ENCODE results near the gene MAG. TPM values are rescaled to one million over a fixed set of nuclear protein-coding genes. Genes with fewer than 3 reads are reported as not detected.

MAG gene
- total and polyA plus RNA-seq, 10 of the 15 experiments (the other 5 are each of a cell fraction or from before 2014, with no cell fraction given) = 0.03 to 0.82 (median 0.17) TPM; not detected in 2

- TF ChIP-seq RB1 (IDR thresholded peaks at IDR 0.05; ENCODE audit: borderline replicate concordance) = peak; percentile 20; the same call in 1 of the 2 replicates
- no peak for TF ChIP-seq BRCA1 (IDR thresholded peaks at IDR 0.05; ENCODE audit: low read depth, low read length)
- TF ChIP-seq SUZ12 (IDR thresholded peaks at IDR 0.05; ENCODE audit: unreplicated experiment) = no peak
- TF ChIP-seq RAD21 (IDR thresholded peaks at IDR 0.05; ENCODE audit: insufficient read depth, low read depth, low read length) = no peak
- no peak for TF ChIP-seq CTCF (IDR thresholded peaks at IDR 0.05 in 2 of 3, conservative IDR thresholded peaks at IDR 0.05 in 1 of 3; ENCODE audit: control insufficient read depth in 2 of 3, extremely low read depth in 1 of 3, insufficient read depth in 1 of 3, low read depth in 3 of 3, low read length in 3 of 3)
- TF ChIP-seq NKRF (conservative IDR thresholded peaks at IDR 0.05) = 0 out of 2 replicates have a peak, but pooled peaks have one; percentile 42
- no peak for TF ChIP-seq YBX1 (IDR thresholded peaks at IDR 0.05)
- TF ChIP-seq MEF2B (IDR thresholded peaks at IDR 0.05; ENCODE audit: partially characterized antibody, poor library complexity, severe bottlenecking) = peak; percentile 70
- TF ChIP-seq SMAD1 (IDR thresholded peaks at IDR 0.05; ENCODE audit: low read depth, partially characterized antibody) = peak; percentile 99
- TF ChIP-seq MTA2 (IDR thresholded peaks at IDR 0.05; ENCODE audit: low read depth) = peak; percentile 70
- TF ChIP-seq ASH2L (IDR thresholded peaks at IDR 0.05; ENCODE audit: borderline replicate concordance, low read depth) = no peak
- no peak for TF ChIP-seq TARDBP (IDR thresholded peaks at IDR 0.05; ENCODE audit: borderline replicate concordance)
- TF ChIP-seq CEBPB (IDR thresholded peaks at IDR 0.05; ENCODE audit: borderline replicate concordance in 1 of 2, low read depth in 2 of 2, low read length in 2 of 2) = no peak
- peak; percentile 12; the same call in 1 of the 2 replicates for TF ChIP-seq JUNB (IDR thresholded peaks at IDR 0.05)
- TF ChIP-seq, protein P1, sequence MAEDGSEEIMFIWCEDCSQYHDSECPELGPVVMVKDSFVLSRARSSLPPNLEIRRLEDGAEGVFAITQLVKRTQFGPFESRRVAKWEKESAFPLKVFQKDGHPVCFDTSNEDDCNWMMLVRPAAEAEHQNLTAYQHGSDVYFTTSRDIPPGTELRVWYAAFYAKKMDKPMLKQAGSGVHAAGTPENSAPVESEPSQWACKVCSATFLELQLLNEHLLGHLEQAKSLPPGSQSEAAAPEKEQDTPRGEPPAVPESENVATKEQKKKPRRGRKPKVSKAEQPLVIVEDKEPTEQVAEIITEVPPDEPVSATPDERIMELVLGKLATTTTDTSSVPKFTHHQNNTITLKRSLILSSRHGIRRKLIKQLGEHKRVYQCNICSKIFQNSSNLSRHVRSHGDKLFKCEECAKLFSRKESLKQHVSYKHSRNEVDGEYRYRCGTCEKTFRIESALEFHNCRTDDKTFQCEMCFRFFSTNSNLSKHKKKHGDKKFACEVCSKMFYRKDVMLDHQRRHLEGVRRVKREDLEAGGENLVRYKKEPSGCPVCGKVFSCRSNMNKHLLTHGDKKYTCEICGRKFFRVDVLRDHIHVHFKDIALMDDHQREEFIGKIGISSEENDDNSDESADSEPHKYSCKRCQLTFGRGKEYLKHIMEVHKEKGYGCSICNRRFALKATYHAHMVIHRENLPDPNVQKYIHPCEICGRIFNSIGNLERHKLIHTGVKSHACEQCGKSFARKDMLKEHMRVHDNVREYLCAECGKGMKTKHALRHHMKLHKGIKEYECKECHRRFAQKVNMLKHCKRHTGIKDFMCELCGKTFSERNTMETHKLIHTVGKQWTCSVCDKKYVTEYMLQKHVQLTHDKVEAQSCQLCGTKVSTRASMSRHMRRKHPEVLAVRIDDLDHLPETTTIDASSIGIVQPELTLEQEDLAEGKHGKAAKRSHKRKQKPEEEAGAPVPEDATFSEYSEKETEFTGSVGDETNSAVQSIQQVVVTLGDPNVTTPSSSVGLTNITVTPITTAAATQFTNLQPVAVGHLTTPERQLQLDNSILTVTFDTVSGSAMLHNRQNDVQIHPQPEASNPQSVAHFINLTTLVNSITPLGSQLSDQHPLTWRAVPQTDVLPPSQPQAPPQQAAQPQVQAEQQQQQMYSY (CRISPR knock-in tag; IDR thresholded peaks at IDR 0.05) = no peak
- TF ChIP-seq SRF (IDR thresholded peaks at IDR 0.05; ENCODE audit: low read depth in 2 of 2, low read length in 2 of 2) = no peak
- no peak for TF ChIP-seq ZNF24 (IDR thresholded peaks at IDR 0.05)
- no peak for TF ChIP-seq E2F4 (IDR thresholded peaks at IDR 0.05; ENCODE audit: low read depth, low read length)
Measured at GRCh38 chr19:35346193-35347052, 54.5 kb downstream of the MAG start (continued).

Data from GM12878 (cell line).